Kidney (tissue), 14 donors: ENCODE data around the gene SLC18B1. TPM values are rescaled to one million over a fixed set of nuclear protein-coding genes. Genes with fewer than 3 reads are reported as not detected.
A peak's percentile ranks its signal among the peaks of the same experiment; 100 is the strongest.

Experiments used
- DNase-seq, 5 donors: peaks; one replicate each; pipeline ENCODE4 v3.0.0-alpha.2; 2013 to 2020
- FAIRE-seq: peaks from 2 replicates; lab custom pipeline; 2012; peaks lifted over from hg19 to GRCh38; lab: Jason Lieb, UNC
- H3K27ac ChIP-seq, 2 donors: one replicate each; pipeline ENCODE4 v1.7.0; 2013; ENCODE audit warnings: low read depth in 2 of 2, low read length in 2 of 2, inconsistent platforms in 1 of 2
- H3K27me3 ChIP-seq: one replicate; pipeline ENCODE4 v1.7.1; 2013; ENCODE audit warnings: low read length, inconsistent platforms; ENCODE audit not compliant: control insufficient read depth, insufficient read depth
- H3K36me3 ChIP-seq, 3 donors: one replicate each; pipeline versions ENCODE4 v1.7.0 to v1.7.1; 2013; ENCODE audit warnings: low read length in 3 of 3, control low read depth in 1 of 3, inconsistent platforms in 1 of 3; ENCODE audit not compliant: insufficient read depth in 3 of 3, control insufficient read depth in 2 of 3
- H3K4me1 ChIP-seq, 3 donors: one replicate each; pipeline versions ENCODE4 v1.7.0 to v1.7.1; 2013; ENCODE audit warnings: low read length in 3 of 3, inconsistent platforms in 1 of 3, low read depth in 1 of 3; ENCODE audit not compliant: control insufficient read depth in 2 of 3, insufficient read depth in 2 of 3
- H3K4me3 ChIP-seq, 3 donors: one replicate each; pipeline versions ENCODE4 v1.7.0 to v1.8.1; 2013; ENCODE audit warnings: low read length in 3 of 3, control low read depth in 1 of 3, inconsistent platforms in 1 of 3
- H3K9ac ChIP-seq, 3 donors: one replicate each; pipeline versions ENCODE4 v1.7.0 to v1.7.1; 2013; ENCODE audit warnings: low read length in 3 of 3, control low read depth in 1 of 3, inconsistent platforms in 1 of 3
- H3K9me3 ChIP-seq, 3 donors: one replicate each; pipeline versions ENCODE4 v1.7.0 to v1.7.1; 2013; ENCODE audit warnings: low read length in 3 of 3, control low read depth in 1 of 3, inconsistent platforms in 1 of 3; ENCODE audit not compliant: control insufficient read depth in 2 of 3, insufficient read depth in 1 of 3
- CTCF ChIP-seq: IDR thresholded peaks from 3 replicates; pipeline ENCODE4 v1.5.1; 2012; ENCODE audit warnings: mild to moderate bottlenecking, moderate library complexity, borderline replicate concordance; ENCODE audit not compliant: insufficient read depth; ENCODE audit errors: extremely low read depth
- intact Hi-C: fragments of 100-400 bp; cut with DNase I; formaldehyde crosslinking; loops from one replicate; pipeline ENCODE4 v1.11.1; 2022
- polyA plus RNA-seq: library from polyadenylated mRNA; stranded (reverse); fragments of 350-450 nt; fragmentation: Illumina TruSeq; extraction: RNeasy Lipid Tissue Mini Kit (QIAGEN cat#74804); gene quantifications from one replicate; pipeline ENCODE4 v1.2.3, GENCODE V29; 2014; ENCODE audit warnings: low read depth, low replicate concordance; ENCODE audit not compliant: insufficient read depth
- total RNA-seq: library from RNA; stranded (reverse); fragmentation: NEBNext Ultra II Directional; extraction: Animal tissue kit (Norgen Biotek cat#: 25700); gene quantifications from one replicate; pipeline ENCODE4 v1.2.1, GENCODE V29; 2021
- donor health status: control.
- donor health status: control.
- donor health status: control.
- donor health status: control.
- donor health status: control.
- donor health status: DM: yes; HTN: yes; CAD: no.
- donor health status: Normal renal cell carcinoma (clear cell type).

Gene SLC18B1
- total and polyA plus RNA-seq, 2 donors from 2014 or later, result 16.9 to 17.2 TPM

GRCh38 chr6:132811276-132811675, 12.8 kb upstream of the SLC18B1 start:
- peak overlapping the region in 1 of 3 donors; percentile 4 for H3K4me3 ChIP-seq
- intact Hi-C loops, result no loop called here

GRCh38 chr6:132805548-132805947, 7.1 kb upstream of the SLC18B1 start:
- FAIRE-seq, result no peak

More at GRCh38 chr6:132811276-132811675, 12.8 kb upstream of the SLC18B1 start:
- H3K9ac ChIP-seq, result no peak overlapping the region
- H3K27ac ChIP-seq, result no peak overlapping the region
- no peaks in the 10 kb centered on the region for H3K27me3 ChIP-seq
- TF ChIP-seq CTCF, result no peak
- DNase-seq (peak in 1 of 5 donors; percentile 30), FAIRE-seq (no peak)
- no peaks in the 10 kb centered on the region for H3K9me3 ChIP-seq
- H3K36me3 ChIP-seq, result peaks cover 0 to 2% (median 0%) of the 10 kb centered on the region in 3 donors
- H3K4me1 ChIP-seq, result peaks cover 3 to 10% (median 7%) of the 10 kb centered on the region in 3 donors

GRCh38 chr6:132804251-132804650, 5.8 kb upstream of the SLC18B1 start:
- Histone ChIP-seq H3K27me3 (no peaks in the 10 kb centered on the region), H3K9me3 (no peaks in the 10 kb centered on the region), H3K27ac (no peak overlapping the region), H3K9ac (no peak overlapping the region), H3K4me3 (no peak overlapping the region), H3K4me1 (no peaks in the 10 kb centered on the region), H3K36me3 (no peaks in the 10 kb centered on the region)
- DNase-seq, result no peak
- peak; percentile 23 for FAIRE-seq
- intact Hi-C loops, result no loop called here
- TF ChIP-seq CTCF, result no peak

More at GRCh38 chr6:132805548-132805947, 7.1 kb upstream of the SLC18B1 start:
- Histone ChIP-seq H3K4me1 (no peaks in the 10 kb centered on the region), H3K27ac (no peak overlapping the region), H3K4me3 (no peak overlapping the region), H3K27me3 (no peaks in the 10 kb centered on the region), H3K9me3 (no peaks in the 10 kb centered on the region), H3K36me3 (no peaks in the 10 kb centered on the region), H3K9ac (no peak overlapping the region)
- TF ChIP-seq CTCF, result no peak
- intact Hi-C loops, result no loop called here
- DNase-seq, result no peak

- Histone ChIP-seq H3K4me1 (peaks cover 0 to 2% (median 0%) of the 10 kb centered on the region in 3 donors), H3K9ac (no peak overlapping the region), H3K27ac (no peak overlapping the region), H3K36me3 (no peaks in the 10 kb centered on the region), H3K27me3 (no peaks in the 10 kb centered on the region), H3K9me3 (no peaks in the 10 kb centered on the region), H3K4me3 (no peak overlapping the region)
- TF ChIP-seq CTCF, result no peak
- DNase-seq (no peak), FAIRE-seq (no peak)
- intact Hi-C loops, result no loop called here
Measured at GRCh38 chr6:132800656-132801055, 2.2 kb upstream of the SLC18B1 start.
